SHP77 treated with DMSO at 0.1 percent for 48 hours (cell line): ENCODE measurements around the gene ACO2.

Source experiments
- DNase-seq: peaks from one replicate; lab custom pipeline; 2025; lab: John Stamatoyannopoulos, UW

The ACO2 gene

GRCh38 chr22:41488596-41489385, 19.9 kb downstream of the ACO2 start:
- DNase-seq = no peak

GRCh38 chr22:41491374-41492100, 22.6 kb downstream of the ACO2 start:
- DNase-seq = no peak

GRCh38 chr22:41498303-41498835, 29.5 kb downstream of the ACO2 start:
- DNase-seq = no peak

GRCh38 chr22:41499624-41500280, 30.8 kb downstream of the ACO2 start:
- DNase-seq = no peak

GRCh38 chr22:41500303-41500702, 31.4 kb downstream of the ACO2 start:
- no peak for DNase-seq

- no peak for DNase-seq
Measured at GRCh38 chr22:41501209-41501608, 32.3 kb downstream of the ACO2 start.

DNA sequence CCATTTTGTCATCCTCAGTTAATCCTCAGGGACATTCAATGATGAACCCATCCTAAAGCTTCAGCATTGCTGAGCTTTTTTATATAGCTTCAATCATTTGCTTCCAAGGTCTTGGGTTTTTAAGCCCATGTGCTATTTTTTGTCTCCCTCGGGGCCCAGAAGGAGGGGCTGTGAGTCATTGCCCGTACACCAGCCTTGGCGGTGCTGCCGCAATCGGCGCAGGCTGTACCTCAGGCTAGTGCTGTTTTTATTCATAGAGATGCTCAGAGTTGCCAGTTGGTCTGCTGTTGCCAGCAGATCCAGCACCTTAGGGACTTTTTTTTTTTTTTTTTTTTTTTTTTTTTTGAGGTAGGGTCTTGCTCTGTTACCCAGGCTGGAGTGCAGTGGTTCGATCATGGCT, 35.5 kb downstream of the ACO2 start:
- no peak for DNase-seq

GRCh38 chr22:41504816-41505215, 35.9 kb downstream of the ACO2 start:
- DNase-seq = no peak

DNA sequence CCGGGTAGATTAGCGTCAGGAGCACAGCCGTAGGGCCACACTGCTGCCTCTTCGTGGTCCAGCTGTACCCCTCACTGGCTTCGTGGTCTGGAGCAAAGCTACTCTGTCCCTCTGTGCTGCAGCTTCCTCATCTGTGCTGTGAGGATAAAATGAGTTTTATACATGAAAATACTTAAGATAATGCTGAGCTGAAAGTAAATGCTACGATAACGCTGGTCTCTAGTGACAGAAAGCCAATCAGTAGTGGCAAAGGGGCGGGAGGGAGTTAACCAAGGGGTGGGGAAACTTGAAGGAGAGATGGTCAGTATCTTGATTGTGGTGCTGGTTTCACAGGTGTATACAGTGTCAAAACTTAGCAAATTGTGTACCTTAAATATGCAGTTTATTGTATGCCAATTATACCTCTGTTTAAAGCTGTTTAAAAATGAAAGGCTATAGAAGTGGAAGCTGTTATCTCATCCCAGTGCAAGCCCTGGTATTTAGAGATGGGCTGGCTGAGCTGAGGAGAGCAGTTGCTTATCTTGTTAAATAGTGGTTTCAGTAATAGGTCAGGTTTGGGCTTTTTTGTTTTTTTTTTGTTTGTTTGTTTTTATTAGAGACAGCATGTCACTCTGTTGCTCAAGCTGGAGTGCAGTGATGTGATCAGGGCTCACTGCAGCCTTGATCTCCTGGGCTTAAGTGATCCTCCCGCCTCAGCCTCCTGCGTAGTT, 36.7 kb downstream of the ACO2 start:
- DNase-seq = no peak

DNA sequence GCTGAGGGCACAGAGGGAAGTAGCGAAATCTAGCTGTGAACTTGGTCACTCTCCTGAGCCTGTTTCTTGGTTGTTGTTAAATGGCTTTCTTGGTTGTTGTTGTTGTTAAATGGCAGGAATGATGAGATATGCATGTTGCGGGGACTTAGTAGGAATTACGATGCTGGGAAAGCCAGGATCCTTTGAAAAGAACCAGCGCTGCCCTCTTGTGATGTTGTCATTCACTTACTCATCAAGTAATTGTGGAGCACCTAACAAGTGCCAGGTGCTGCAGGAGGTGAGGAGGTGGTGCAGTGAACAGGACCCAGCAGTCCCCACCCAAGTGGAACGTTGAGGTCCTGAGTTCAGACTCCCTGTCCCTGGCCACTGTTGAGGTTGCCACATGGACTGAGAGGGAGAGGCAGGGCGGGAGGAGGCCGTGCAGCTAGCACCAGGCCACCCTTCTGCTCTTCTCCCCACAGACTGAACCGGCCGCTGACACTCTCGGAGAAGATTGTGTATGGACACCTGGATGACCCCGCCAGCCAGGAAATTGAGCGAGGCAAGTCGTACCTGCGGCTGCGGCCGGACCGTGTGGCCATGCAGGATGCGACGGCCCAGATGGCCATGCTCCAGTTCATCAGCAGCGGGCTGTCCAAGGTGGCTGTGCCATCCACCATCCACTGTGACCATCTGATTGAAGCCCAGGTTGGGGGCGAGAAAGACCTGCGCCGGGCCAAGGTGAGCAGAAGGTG, 38.6 kb downstream of the ACO2 start:
- no peak for DNase-seq

- DNase-seq = no peak
Measured at GRCh38 chr22:41508770-41509170, 39.9 kb downstream of the ACO2 start.

- no peak for DNase-seq
Measured at GRCh38 chr22:41511521-41511968, 42.6 kb downstream of the ACO2 start.

GRCh38 chr22:41512421-41513194, 43.7 kb downstream of the ACO2 start:
- no peak for DNase-seq

DNA sequence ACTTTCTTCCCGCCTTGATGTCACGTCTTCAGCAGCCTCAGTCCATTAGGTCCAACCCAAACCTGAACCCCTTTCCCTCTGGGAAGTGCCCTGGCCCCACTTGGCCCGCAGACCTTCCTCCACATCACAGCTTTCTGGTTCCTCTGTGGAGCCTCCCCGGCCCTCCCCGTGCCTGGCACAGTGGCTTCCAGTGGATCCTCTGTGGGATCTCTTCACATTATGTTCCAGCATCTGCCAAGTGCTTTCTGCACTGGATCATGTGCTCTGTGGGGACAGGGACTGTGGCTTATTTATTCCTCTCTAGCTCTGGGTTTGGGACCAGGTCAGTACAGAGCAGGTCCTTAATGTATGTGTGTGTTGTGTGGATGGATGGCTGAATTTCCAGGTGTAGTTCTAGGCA, 44.5 kb downstream of the ACO2 start:
- no peak for DNase-seq

DNA sequence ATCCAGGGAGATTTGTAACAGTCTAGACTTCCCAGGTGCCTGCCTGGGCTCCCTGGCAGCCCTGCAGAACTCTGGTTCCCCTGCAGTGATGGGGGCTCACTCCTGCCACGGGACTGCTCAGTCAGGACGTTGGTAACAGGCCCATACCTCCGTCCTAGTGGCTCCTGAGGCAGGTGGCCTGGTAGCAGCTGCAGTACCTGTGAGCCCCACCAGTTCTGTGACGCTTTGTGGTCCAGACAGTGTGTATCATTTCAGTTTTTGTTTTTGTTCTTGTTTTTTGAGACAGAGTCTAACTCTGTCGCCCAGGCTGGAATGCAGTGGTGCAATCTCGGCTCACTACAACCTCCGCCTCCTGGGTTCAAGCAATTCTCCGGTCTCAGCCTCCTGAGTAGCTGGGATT, 47.5 kb downstream of the ACO2 start:
- DNase-seq = no peak

DNA sequence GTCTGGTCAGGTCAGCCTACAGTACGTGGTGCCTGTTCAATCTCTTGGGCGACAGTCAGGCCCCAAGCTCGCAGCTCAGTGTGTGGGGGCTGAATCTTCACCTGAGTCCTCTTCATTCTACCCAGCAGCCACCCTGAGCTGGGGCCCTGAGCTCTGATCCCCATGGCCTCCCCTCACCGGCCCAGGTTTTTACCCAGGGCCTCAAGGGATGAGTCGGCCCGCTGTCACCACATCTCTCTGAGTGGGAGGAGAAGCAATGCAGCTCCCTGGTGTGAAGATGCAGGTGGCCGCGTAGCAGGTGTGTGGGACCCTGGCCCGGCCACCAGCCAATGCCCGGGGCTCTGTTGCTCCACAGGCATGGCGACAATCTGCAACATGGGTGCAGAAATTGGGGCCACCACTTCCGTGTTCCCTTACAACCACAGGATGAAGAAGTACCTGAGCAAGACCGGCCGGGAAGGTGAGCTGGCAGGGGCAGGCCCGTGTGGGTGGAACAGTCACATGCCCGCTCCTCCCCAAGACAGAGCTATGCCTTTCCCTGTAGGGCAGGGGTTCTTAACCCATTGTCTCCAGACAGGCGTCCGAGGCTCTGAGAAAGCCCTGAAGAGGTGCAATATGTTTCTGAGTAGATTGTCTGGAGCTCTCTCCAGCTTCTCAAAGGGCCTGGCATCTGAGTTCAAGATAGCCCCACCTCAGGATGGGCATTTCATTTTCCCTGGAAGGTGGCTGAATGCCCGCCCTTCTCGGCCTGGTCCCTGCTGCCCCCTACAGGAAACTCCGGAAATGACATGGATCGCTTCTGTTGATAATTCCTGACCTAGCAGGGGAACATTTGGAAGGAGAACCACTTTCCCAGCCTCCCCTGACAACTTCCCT, 48.5 kb downstream of the ACO2 start:
- DNase-seq = peak; percentile 16

GRCh38 chr22:41518048-41518347, 49.1 kb downstream of the ACO2 start:
- no peak for DNase-seq

- no peak for DNase-seq
Measured at GRCh38 chr22:41521126-41521525, 52.2 kb downstream of the ACO2 start.

GRCh38 chr22:41522813-41523212, 53.9 kb downstream of the ACO2 start:
- no peak for DNase-seq
